HG02852 (cell line): ENCODE measurements around the gene CAMK1D.
"Not testable (repeated sequence)": the region's sequence is repeated elsewhere in the genome, so short reads cannot be mapped to it uniquely, and the experiment has no call there.

Experiments
- ATAC-seq: cut with Tn5 transposase; IDR thresholded peaks from one replicate; pipeline ENCODE4 v1.9.1; 2021; ENCODE audit warnings: mild to moderate bottlenecking, moderate library complexity; ENCODE audit not compliant: unreplicated experiment

The CAMK1D gene

GRCh38 chr10:12740813-12741212 is 391.5 kb downstream of the CAMK1D start:
- ATAC-seq = no peak

GRCh38 chr10:12741360-12741804 is 392.0 kb downstream of the CAMK1D start:
- no peak for ATAC-seq

GRCh38 chr10:12742771-12743170 is 393.4 kb downstream of the CAMK1D start:
- ATAC-seq = no peak

- not testable (repeated sequence) for ATAC-seq
Observed at GRCh38 chr10:12743466-12743865, 394.1 kb downstream of the CAMK1D start.

GRCh38 chr10:12743941-12744340 is 394.6 kb downstream of the CAMK1D start:
- no peak for ATAC-seq

GRCh38 chr10:12748186-12748585 is 398.8 kb downstream of the CAMK1D start:
- ATAC-seq = no peak

- ATAC-seq = no peak
Observed at GRCh38 chr10:12749760-12750478, 400.6 kb downstream of the CAMK1D start.

- no peak for ATAC-seq
Observed at GRCh38 chr10:12750526-12751201, 401.3 kb downstream of the CAMK1D start.

GRCh38 chr10:12755075-12755474 is 405.7 kb downstream of the CAMK1D start:
- ATAC-seq = no peak

GRCh38 chr10:12757351-12757750 is 408.0 kb downstream of the CAMK1D start:
- no peak for ATAC-seq

GRCh38 chr10:12758271-12758670 is 408.9 kb downstream of the CAMK1D start:
- no peak for ATAC-seq

- no peak for ATAC-seq
Observed at GRCh38 chr10:12766223-12766622, 416.9 kb downstream of the CAMK1D start.

GRCh38 chr10:12768156-12769100 is 419.1 kb downstream of the CAMK1D start:
- no peak for ATAC-seq

- ATAC-seq = no peak
Observed at GRCh38 chr10:12769323-12770044, 420.1 kb downstream of the CAMK1D start.

GRCh38 chr10:12771981-12772760 is 422.8 kb downstream of the CAMK1D start:
- ATAC-seq = no peak

GRCh38 chr10:12772797-12773587 is 423.6 kb downstream of the CAMK1D start:
- no peak for ATAC-seq

GRCh38 chr10:12774204-12774894 is 425.0 kb downstream of the CAMK1D start:
- ATAC-seq = no peak

GRCh38 chr10:12777840-12778585 is 428.7 kb downstream of the CAMK1D start:
- ATAC-seq = no peak
